ENCODE measurements around the gene SYT2. TPM values are rescaled to one million over a fixed set of nuclear protein-coding genes. Genes with fewer than 3 reads are reported as not detected.
"Not testable (repeated sequence)": the region's sequence is repeated elsewhere in the genome, so short reads cannot be mapped to it uniquely, and the experiment has no call there.

Gene SYT2
- total and polyA plus RNA-seq, 12 donors = under 0.01 to 0.07 (median 0.02) TPM; not detected in 9

- TF ChIP-seq CTCF (IDR thresholded peaks at IDR 0.05) = no peak
- no peak overlapping the region for H3K4me3 ChIP-seq
- no peaks in the 10 kb centered on the region for H3K9me3 ChIP-seq
- H3K4me1 ChIP-seq = peaks cover 0 to 17% (median 11%) of the 10 kb centered on the region in 9 donors
- ATAC-seq (no peak), DNase-seq (no peak)
- H3K27ac ChIP-seq = no peak overlapping the region
- peaks cover 0 to 83% (median 29%) of the 10 kb centered on the region in 7 donors for H3K27me3 ChIP-seq
- intact Hi-C loops (cut with DNase I) = no loop called here
- 53 to 59% methylated on average over 11 of the region's 11 CpGs for WGBS, 2 donors
- no peaks in the 10 kb centered on the region for H3K36me3 ChIP-seq
Observed at GRCh38 chr1:202631076-202631923, 79.0 kb downstream of the SYT2 start.

- H3K4me1 ChIP-seq = peaks cover 0 to 23% (median 18%) of the 10 kb centered on the region in 9 donors
- no peaks in the 10 kb centered on the region for H3K36me3 ChIP-seq
- H3K4me3 ChIP-seq = no peak overlapping the region
- ATAC-seq (no peak), DNase-seq (no peak)
- WGBS, 2 donors = 47 to 61% methylated on average over 6 of the region's 6 CpGs
- no peak overlapping the region for H3K27ac ChIP-seq
- TF ChIP-seq CTCF (IDR thresholded peaks at IDR 0.05) = no peak
- intact Hi-C loops (cut with DNase I) = no loop called here
- H3K9me3 ChIP-seq = no peaks in the 10 kb centered on the region
- peaks cover 0 to 83% (median 23%) of the 10 kb centered on the region in 7 donors for H3K27me3 ChIP-seq
Observed at GRCh38 chr1:202630541-202630940, 79.7 kb downstream of the SYT2 start.

GRCh38 chr1:202630096-202630495 lies 80.2 kb downstream of the SYT2 start:
- Histone ChIP-seq H3K27me3 (peaks cover 0 to 81% (median 23%) of the 10 kb centered on the region in 7 donors), H3K4me1 (peaks cover 0 to 26% (median 21%) of the 10 kb centered on the region in 9 donors)
- H3K27ac ChIP-seq; DNase-seq; H3K9me3 ChIP-seq; H3K36me3 ChIP-seq; H3K4me3 ChIP-seq; ATAC-seq; intact Hi-C loops (cut with DNase I): not testable (repeated sequence)
- 84 to 85% methylated on average over 6 of the region's 6 CpGs for WGBS, 2 donors

- intact Hi-C loops (cut with DNase I) = loop anchor here in 2 of 10 donors (5.0 to 10.0 kb wide), 4 partner anchors 135 to 287 kb away; partner anchors contain the start of genes UBE2T (in 2 of the 2) and PPP1R12B (in 1 of the 2)
- H3K9me3 ChIP-seq, DNase-seq, H3K36me3 ChIP-seq, H3K4me3 ChIP-seq, ATAC-seq: not testable (repeated sequence)
- H3K27me3 ChIP-seq = peaks cover 0 to 74% (median 23%) of the 10 kb centered on the region in 7 donors
- 80 to 89% methylated on average over 2 of the region's 2 CpGs for WGBS, 2 donors
- peaks cover 0 to 26% (median 21%) of the 10 kb centered on the region in 9 donors for H3K4me1 ChIP-seq
- H3K27ac ChIP-seq = peak overlapping the region in 1 of 10 donors; percentile 14
Observed at GRCh38 chr1:202629257-202629811, 80.9 kb downstream of the SYT2 start.

- intact Hi-C loops (cut with DNase I) = loop anchor here in 2 of 10 donors (5.0 to 10.0 kb wide), 4 partner anchors 134 to 286 kb away; partner anchors contain the start of genes UBE2T (in 2 of the 2) and PPP1R12B (in 1 of the 2)
- peaks cover 0 to 70% (median 22%) of the 10 kb centered on the region in 7 donors for H3K27me3 ChIP-seq
- peaks cover 0 to 27% (median 21%) of the 10 kb centered on the region in 9 donors for H3K4me1 ChIP-seq
- no peaks in the 10 kb centered on the region for H3K36me3 ChIP-seq
- H3K27ac ChIP-seq = peak overlapping the region in 1 of 10 donors; percentile 14
- DNase-seq (no peak), ATAC-seq (no peak)
- WGBS, 2 donors = 94% methylated on average over 7 of the region's 7 CpGs
- no peak for TF ChIP-seq CTCF (IDR thresholded peaks at IDR 0.05)
- H3K4me3 ChIP-seq = no peak overlapping the region
- H3K9me3 ChIP-seq = no peaks in the 10 kb centered on the region
Observed at GRCh38 chr1:202628646-202629215, 81.5 kb downstream of the SYT2 start.
